Pancreas (tissue), 10 donors: ENCODE measurements around the gene SFXN4. TPM values are rescaled to one million over a fixed set of nuclear protein-coding genes. Genes with fewer than 3 reads are reported as not detected.
A peak's percentile ranks its signal among the peaks of the same experiment; 100 is the strongest.
"Not testable (repeated sequence)": the region's sequence is repeated elsewhere in the genome, so short reads cannot be mapped to it uniquely, and the experiment has no call there.

Source experiments
- ATAC-seq, 4 donors: fragments of 200-7000 bp; cut with Tn5 transposase; one replicate each; pipeline versions ENCODE4 v1.8.0 to v1.9.1; 2020; ENCODE audit warnings: mild to moderate bottlenecking in 4 of 4, moderate library complexity in 4 of 4
- DNase-seq, 6 donors: peaks; one replicate each; pipeline ENCODE4 v3.0.0-alpha.2; 2020
- FAIRE-seq: peaks from 2 replicates; lab custom pipeline; 2012; peaks lifted over from hg19 to GRCh38; lab: Jason Lieb, UNC
- H3K27ac ChIP-seq, 4 donors: fragments of 200-600 bp; sonication (generic); 1 replicate in 3 of 4; 2 replicates in 1 of 4; pipeline versions ENCODE4 v1.5.0 to v1.8.0; 2020
- H3K27me3 ChIP-seq, 4 donors: fragments of 200-600 bp; one replicate each; pipeline ENCODE4 v1.8.0; 2021
- H3K36me3 ChIP-seq, 3 donors: fragments of 200-600 bp; sonication (generic) in 1 of 3; one replicate each; pipeline versions ENCODE4 v1.5.0 to v1.8.0; 2020 to 2021
- H3K4me1 ChIP-seq, 3 donors: fragments of 200-600 bp; one replicate each; pipeline ENCODE4 v1.8.0; 2021
- H3K4me3 ChIP-seq, 4 donors: fragments of 200-600 bp; sonication (generic) in 2 of 4; one replicate each; pipeline versions ENCODE4 v1.5.0 to v1.8.0; 2020 to 2021
- H3K9me3 ChIP-seq, 4 donors: fragments of 200-600 bp; one replicate each; pipeline ENCODE4 v1.8.0; 2021
- WGBS, 2 donors: extraction: QIAGEN DNeasy Blood & Tissue Kit; methylation state at CpG; one replicate each; pipeline ENCODE4 v1.1.7; 2013; 5-methylcytosine and 5-hydroxymethylcytosine counted together
- intact Hi-C, 3 donors: fragments of 100-400 bp; cut with DNase I; formaldehyde crosslinking; loops; one replicate each; pipeline versions ENCODE4 v1.11.1 to v1.14.2; 2022
- polyA plus RNA-seq, 2 donors: library from polyadenylated mRNA; stranded (reverse); fragments of 200-250 nt; gene quantifications; one replicate each; pipeline ENCODE4 v1.2.3, GENCODE V29; 2013
- total RNA-seq, 6 donors: library from RNA; stranded (reverse); fragmentation: NEBNext Ultra II Directional in 4 of 6; extraction: Animal tissue kit (Norgen Biotek cat#: 25700) in 4 of 6; gene quantifications; one replicate each; pipeline versions ENCODE4 v1.2.1 to v1.2.4, GENCODE V29; 2021 to 2023
- TF ChIP-seq, protein P1 (sequence below), 4 donors: fragments of 200-600 bp; sonication (generic) in 3 of 4; IDR thresholded peaks; one replicate each; pipeline versions ENCODE4 v1.5.0 to v1.8.0; 2021; ENCODE audit warnings: antibody characterized with exemption in 4 of 4
- donor health status: healthy with polysubstance abuse.
- donor health status: DM: no; HTN: no; CAD: no; lungs with moderate emphysema.
- donor health status: DM: no; HTN: no; CAD: no.
- donor health status: control.
- donor health status: control.
- donor health status: Bipolar disorder and iron deficiency.
- donor health status: DM: yes; HTN: yes; CAD: no.
- donor health status: DM: no; HTN: no; CAD: no.
- donor health status: DM: no; HTN: no; CAD: no.
- donor health status: DM: yes; HTN: yes; CAD: no.

Gene SFXN4
- total and polyA plus RNA-seq, 8 donors, result 16.1 to 58.6 (median 22.5) TPM

- Histone ChIP-seq H3K27ac (no peak overlapping the region), H3K27me3 (no peaks in the 10 kb centered on the region), H3K9me3 (no peaks in the 10 kb centered on the region), H3K4me1 (peaks cover 0 to 7% (median 0%) of the 10 kb centered on the region in 3 donors), H3K36me3 (peaks cover 0 to 12% (median 8%) of the 10 kb centered on the region in 3 donors), H3K4me3 (no peak overlapping the region)
- TF ChIP-seq, protein P1, sequence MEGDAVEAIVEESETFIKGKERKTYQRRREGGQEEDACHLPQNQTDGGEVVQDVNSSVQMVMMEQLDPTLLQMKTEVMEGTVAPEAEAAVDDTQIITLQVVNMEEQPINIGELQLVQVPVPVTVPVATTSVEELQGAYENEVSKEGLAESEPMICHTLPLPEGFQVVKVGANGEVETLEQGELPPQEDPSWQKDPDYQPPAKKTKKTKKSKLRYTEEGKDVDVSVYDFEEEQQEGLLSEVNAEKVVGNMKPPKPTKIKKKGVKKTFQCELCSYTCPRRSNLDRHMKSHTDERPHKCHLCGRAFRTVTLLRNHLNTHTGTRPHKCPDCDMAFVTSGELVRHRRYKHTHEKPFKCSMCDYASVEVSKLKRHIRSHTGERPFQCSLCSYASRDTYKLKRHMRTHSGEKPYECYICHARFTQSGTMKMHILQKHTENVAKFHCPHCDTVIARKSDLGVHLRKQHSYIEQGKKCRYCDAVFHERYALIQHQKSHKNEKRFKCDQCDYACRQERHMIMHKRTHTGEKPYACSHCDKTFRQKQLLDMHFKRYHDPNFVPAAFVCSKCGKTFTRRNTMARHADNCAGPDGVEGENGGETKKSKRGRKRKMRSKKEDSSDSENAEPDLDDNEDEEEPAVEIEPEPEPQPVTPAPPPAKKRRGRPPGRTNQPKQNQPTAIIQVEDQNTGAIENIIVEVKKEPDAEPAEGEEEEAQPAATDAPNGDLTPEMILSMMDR (IDR thresholded peaks at IDR 0.05), result no peak
- DNase-seq (no peak), FAIRE-seq (no peak), ATAC-seq (no peak)
- intact Hi-C loops, result no loop called here
- WGBS, 2 donors, result 90 to 91% methylated on average over 9 of the region's 9 CpGs
Measured at GRCh38 chr10:119115926-119116325, 49.6 kb downstream of the SFXN4 start.

GRCh38 chr10:119113751-119114732, 51.5 kb downstream of the SFXN4 start:
- peaks cover 0 to 20% (median 12%) of the 10 kb centered on the region in 3 donors for H3K36me3 ChIP-seq
- no peak for DNase-seq
- no peak overlapping the region for H3K27ac ChIP-seq
- H3K9me3 ChIP-seq, result no peaks in the 10 kb centered on the region
- no peaks in the 10 kb centered on the region for H3K27me3 ChIP-seq
- FAIRE-seq, result no peak
- no peak overlapping the region for H3K4me3 ChIP-seq
- intact Hi-C loops, result no loop called here
- TF ChIP-seq, protein P1 (IDR thresholded peaks at IDR 0.05), result no peak
- 91 to 92% methylated on average over 11 of the region's 11 CpGs for WGBS, 2 donors
- peak in 2 of 4 donors; percentile 19 to 70 for ATAC-seq
- no peaks in the 10 kb centered on the region for H3K4me1 ChIP-seq

- H3K27ac ChIP-seq, result no peak overlapping the region
- 85 to 86% methylated on average over 4 of the region's 4 CpGs for WGBS, 2 donors
- no peaks in the 10 kb centered on the region for H3K4me1 ChIP-seq
- FAIRE-seq (no peak), DNase-seq (no peak), ATAC-seq (no peak)
- intact Hi-C loops, result no loop called here
- TF ChIP-seq, protein P1 (IDR thresholded peaks at IDR 0.05), result no peak
- peaks cover 0 to 15% (median 12%) of the 10 kb centered on the region in 3 donors for H3K36me3 ChIP-seq
- H3K4me3 ChIP-seq, result no peak overlapping the region
- no peaks in the 10 kb centered on the region for H3K9me3 ChIP-seq
- no peaks in the 10 kb centered on the region for H3K27me3 ChIP-seq
Measured at GRCh38 chr10:119112056-119112455, 53.5 kb downstream of the SFXN4 start.

- intact Hi-C loops, H3K9me3 ChIP-seq, DNase-seq, FAIRE-seq, H3K27ac ChIP-seq, H3K4me1 ChIP-seq, ATAC-seq, H3K27me3 ChIP-seq, H3K4me3 ChIP-seq: not testable (repeated sequence)
- H3K36me3 ChIP-seq, result peaks cover 0 to 12% (median 9%) of the 10 kb centered on the region in 3 donors
- WGBS, 2 donors, result 95 to 96% methylated on average over 2 of the region's 2 CpGs
Measured at GRCh38 chr10:119107771-119108170, 57.7 kb downstream of the SFXN4 start.

GRCh38 chr10:119107106-119107505, 58.4 kb downstream of the SFXN4 start:
- intact Hi-C loops, H3K4me3 ChIP-seq, DNase-seq, H3K4me1 ChIP-seq, H3K27me3 ChIP-seq, ATAC-seq, FAIRE-seq, H3K9me3 ChIP-seq, H3K27ac ChIP-seq: not testable (repeated sequence)
- H3K36me3 ChIP-seq, result peaks cover 0 to 11% (median 9%) of the 10 kb centered on the region in 3 donors
- 89 to 94% methylated on average over 6 of the region's 6 CpGs for WGBS, 2 donors

DNA sequence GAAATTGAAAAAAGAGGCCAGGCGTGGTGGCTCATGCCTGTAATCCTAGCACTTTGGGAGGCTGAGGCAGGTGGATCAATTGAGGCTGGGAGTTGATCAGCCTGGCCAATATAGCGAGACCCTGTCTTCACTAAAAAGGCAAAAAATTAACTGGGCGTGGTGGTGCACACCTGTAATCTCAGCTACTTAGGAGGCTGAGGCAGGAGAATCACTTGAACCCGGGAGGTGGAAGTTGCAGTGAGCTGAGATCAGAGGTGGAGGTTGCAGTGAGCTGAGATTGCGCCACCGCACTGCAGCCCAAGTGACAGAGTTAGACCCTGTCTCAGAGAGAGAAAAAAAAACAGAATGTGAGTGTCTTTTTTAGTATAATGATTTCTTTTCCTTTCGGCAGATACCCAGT, 59.6 kb downstream of the SFXN4 start:
- H3K4me1 ChIP-seq, H3K4me3 ChIP-seq, FAIRE-seq, H3K36me3 ChIP-seq, DNase-seq, intact Hi-C loops, ATAC-seq, H3K27me3 ChIP-seq, H3K27ac ChIP-seq, H3K9me3 ChIP-seq: not testable (repeated sequence)
- WGBS, 2 donors, result 96 to 98% methylated on average over 7 of the region's 7 CpGs
